Cardiac muscle cell (in vitro differentiated cells and primary cell): ENCODE data around the gene ROPN1. TPM values are rescaled to one million over a fixed set of nuclear protein-coding genes. Genes with fewer than 3 reads are reported as not detected.

Source experiments
- DNase-seq, 2 donors: peaks; one replicate each; pipeline versions ENCODE4 v3.0.0 to v3.0.0-alpha.2; 2010 to 2017; ENCODE audit warnings: low read depth in 1 of 2, low spot score in 1 of 2
- H3K27ac ChIP-seq: fragments of 200-600 bp; sonication (generic); 2 replicates; pipeline ENCODE4 v1.5.1; 2016
- H3K27me3 ChIP-seq: fragments of 200-600 bp; sonication (generic); 2 replicates; pipeline ENCODE4 v1.6.0; 2016; ENCODE audit warnings: control low read depth
- H3K36me3 ChIP-seq: fragments of 200-600 bp; sonication (generic); 2 replicates; pipeline ENCODE4 v1.5.1; 2016; ENCODE audit warnings: control low read depth
- H3K4me1 ChIP-seq: fragments of 200-600 bp; sonication (generic); 2 replicates; pipeline ENCODE4 v1.8.1; 2017; ENCODE audit warnings: low read depth, mild to moderate bottlenecking, mixed run types
- H3K4me3 ChIP-seq: fragments of 200-600 bp; sonication (generic); 2 replicates; pipeline ENCODE4 v1.5.1; 2016; ENCODE audit warnings: mild to moderate bottlenecking
- H3K9me3 ChIP-seq: fragments of 200-600 bp; sonication (generic); 2 replicates; pipeline ENCODE4 v1.5.1; 2017; ENCODE audit warnings: low read depth, mild to moderate bottlenecking, control low read depth
- CTCF ChIP-seq: IDR thresholded peaks from 2 replicates; pipeline ENCODE4 v1.5.1; 2012; ENCODE audit warnings: low read depth, mild to moderate bottlenecking, low read length
- polyA plus RNA-seq: library from polyadenylated mRNA; unstranded; fragments of >200 nt; fragmentation: Nextera tagmentation; extraction: Ambion mirVana; gene quantifications from 2 replicates; pipeline ENCODE4 v1.2.1, GENCODE V29; 2016
- total RNA-seq: library from RNA; depleted of rRNA; stranded (reverse); fragments of >200 nt; gene quantifications from 2 replicates; pipeline ENCODE4 v1.2.3, GENCODE V29; 2016

The ROPN1 gene
- total and polyA plus RNA-seq, 2 experiments from 2014 or later = not detected

- H3K4me1 ChIP-seq = no peaks in the 10 kb centered on the region
- peaks cover 1% of the 10 kb centered on the region for H3K36me3 ChIP-seq
- H3K27ac ChIP-seq = no peak overlapping the region
- peaks cover 24% of the 10 kb centered on the region for H3K27me3 ChIP-seq
- H3K9me3 ChIP-seq = no peaks in the 10 kb centered on the region
- no peak for DNase-seq
- no peak for TF ChIP-seq CTCF
- peak overlapping the region; percentile 68 for H3K4me3 ChIP-seq
Observed at GRCh38 chr3:123961508-123961856, 30.4 kb downstream of the ROPN1 start.

GRCh38 chr3:123960781-123961507, 31.0 kb downstream of the ROPN1 start, which contains the start of gene CCDC14:
Gene CCDC14, minus strand, starts transcription at chr3:123961229. Its CDS starts 56 bp downstream, at chr3:123961173.
- H3K36me3 ChIP-seq = peaks cover 6% of the 10 kb centered on the region
- peak; percentile 98 to 99 for DNase-seq
- TF ChIP-seq CTCF = no peak

DNA sequence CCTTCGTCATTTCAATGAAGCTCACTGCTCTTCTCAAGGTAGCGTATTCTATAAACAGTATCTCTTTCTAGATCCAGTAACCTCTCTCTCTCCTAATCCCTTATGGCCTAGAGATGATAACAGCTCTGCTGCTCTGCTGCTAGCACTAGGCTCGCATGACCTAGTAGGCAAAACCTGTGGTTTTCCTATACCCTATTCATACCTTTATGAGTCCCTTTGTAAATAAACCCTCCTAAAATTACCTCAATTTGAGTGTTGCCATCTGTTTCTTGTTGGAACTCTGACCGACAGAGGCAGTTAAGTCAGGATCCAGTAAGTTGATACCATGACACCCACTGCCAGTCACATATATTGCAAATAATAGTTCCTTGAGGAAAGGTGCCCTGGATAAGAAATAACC, 38.2 kb downstream of the ROPN1 start:
- no peaks in the 10 kb centered on the region for H3K27me3 ChIP-seq
- H3K36me3 ChIP-seq = peaks cover 47% of the 10 kb centered on the region
- TF ChIP-seq CTCF = no peak
- H3K4me1 ChIP-seq = no peaks in the 10 kb centered on the region
- no peak overlapping the region for H3K4me3 ChIP-seq
- no peak overlapping the region for H3K27ac ChIP-seq
- H3K9me3 ChIP-seq = no peaks in the 10 kb centered on the region
- no peak for DNase-seq

More at GRCh38 chr3:123960781-123961507, 31.0 kb downstream of the ROPN1 start, which contains the start of gene CCDC14:
- Histone ChIP-seq H3K27ac (peak within 1 kb of the TSS; percentile 89), H3K4me3 (peak within 1 kb of the TSS; percentile 68), H3K4me1 (no peaks in the 10 kb centered on the region), H3K9me3 (no peaks in the 10 kb centered on the region), H3K27me3 (peaks cover 24% of the 10 kb centered on the region)

DNA sequence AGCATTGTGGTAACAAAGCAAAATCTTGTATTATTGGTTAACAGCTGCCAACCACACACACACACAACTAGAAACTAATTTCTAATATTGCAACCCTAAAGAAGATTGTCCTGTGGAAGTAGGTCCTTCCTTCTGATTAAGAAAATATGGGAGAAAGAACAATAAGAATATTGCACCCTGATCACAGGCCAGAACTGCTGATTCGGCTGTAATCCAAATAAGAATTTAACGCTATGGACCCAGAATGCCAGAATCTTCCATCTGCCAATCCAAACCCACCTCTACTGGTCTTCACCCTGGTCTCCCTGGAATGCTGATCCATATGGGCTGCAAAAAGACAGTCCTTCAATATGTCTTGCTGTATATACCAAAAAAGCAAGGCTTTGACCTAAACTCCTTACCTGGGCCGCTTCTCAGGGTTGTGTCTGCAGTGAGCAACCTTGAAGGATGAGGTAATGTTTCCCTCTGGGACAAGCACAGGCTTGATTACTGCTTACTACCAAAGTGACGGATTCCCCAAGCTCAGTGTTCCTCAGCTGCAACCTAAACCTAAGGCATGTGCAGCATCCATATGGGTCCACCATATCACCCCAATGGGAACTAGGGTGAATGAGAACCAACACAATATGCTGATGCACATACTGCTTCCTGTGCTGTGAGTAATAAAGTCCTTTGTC, 38.9 kb downstream of the ROPN1 start:
- peaks cover 50% of the 10 kb centered on the region for H3K36me3 ChIP-seq
- no peak overlapping the region for H3K4me3 ChIP-seq
- no peak for DNase-seq
- TF ChIP-seq CTCF = no peak
- no peaks in the 10 kb centered on the region for H3K4me1 ChIP-seq
- H3K9me3 ChIP-seq = no peaks in the 10 kb centered on the region
- no peak overlapping the region for H3K27ac ChIP-seq
- no peaks in the 10 kb centered on the region for H3K27me3 ChIP-seq

DNA sequence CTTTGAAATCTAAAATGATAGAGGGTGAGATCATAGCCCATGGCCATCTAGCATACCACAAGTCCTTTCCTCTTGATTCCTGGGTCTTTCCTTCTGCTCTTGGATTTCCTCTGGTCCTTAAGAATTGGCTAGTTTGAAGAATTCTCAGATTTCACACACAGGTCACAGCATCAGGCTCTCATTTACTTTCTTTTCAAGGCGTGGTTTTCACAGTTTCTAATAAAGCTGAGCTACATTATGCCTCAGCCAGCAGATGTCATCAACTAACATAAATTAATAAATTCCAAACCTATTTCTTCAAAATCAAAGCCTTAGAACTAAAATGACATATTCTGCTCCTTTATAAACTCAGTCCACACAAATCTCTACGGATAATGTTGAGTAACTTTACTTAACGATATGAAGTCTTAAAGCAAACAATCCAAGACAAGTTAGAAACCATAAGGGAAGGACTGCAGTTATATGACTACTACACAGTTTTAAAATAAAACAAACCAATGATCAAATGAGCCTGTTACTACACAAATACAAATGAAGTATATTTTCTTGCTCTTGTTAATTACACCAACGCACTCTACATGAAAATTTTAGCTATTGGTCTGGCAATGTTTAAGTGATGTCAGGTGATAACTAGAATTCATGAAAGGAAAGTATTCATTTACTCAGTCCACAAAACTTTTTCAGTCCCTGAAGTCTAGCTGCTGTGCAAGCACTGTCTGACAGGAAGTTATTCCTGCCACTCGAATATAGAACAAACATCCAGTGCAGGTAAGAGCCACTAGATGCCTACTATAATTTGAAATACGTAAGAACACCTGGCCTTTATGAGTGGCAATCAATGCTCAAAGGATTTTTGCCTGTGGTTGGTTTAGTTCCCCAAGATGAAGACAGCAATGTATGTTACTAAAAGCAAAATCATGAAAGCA, 40.1 kb downstream of the ROPN1 start:
- no peak for DNase-seq
- H3K9me3 ChIP-seq = no peaks in the 10 kb centered on the region
- peaks cover 60% of the 10 kb centered on the region for H3K36me3 ChIP-seq
- H3K4me3 ChIP-seq = no peak overlapping the region
- TF ChIP-seq CTCF = no peak
- no peaks in the 10 kb centered on the region for H3K27me3 ChIP-seq
- no peak overlapping the region for H3K27ac ChIP-seq
- no peaks in the 10 kb centered on the region for H3K4me1 ChIP-seq
